HG03045 (cell line): Measurements from ENCODE around the gene ROCK2.

ENCODE experiments used
- ATAC-seq: cut with Tn5 transposase; IDR thresholded peaks from one replicate; pipeline ENCODE4 v1.9.1; 2021; ENCODE audit warnings: mild to moderate bottlenecking, moderate library complexity; ENCODE audit not compliant: unreplicated experiment

Gene ROCK2

GRCh38 chr2:11344342-11344955, at the start of gene ROCK2:
Gene ROCK2, minus strand, starts transcription at chr2:11344636. Its CDS starts 500 bp downstream, at chr2:11344136.
- peak; percentile 66 for ATAC-seq

GRCh38 chr2:11393711-11394236, 49.3 kb upstream of the ROCK2 start:
- ATAC-seq, result no peak

- no peak for ATAC-seq
These were observed 47.5 kb upstream of the ROCK2 start for GRCh38 chr2:11391942-11392266.

GRCh38 chr2:11390399-11390658, 45.9 kb upstream of the ROCK2 start:
- no peak for ATAC-seq

- ATAC-seq, result no peak
These were observed 45.3 kb upstream of the ROCK2 start for GRCh38 chr2:11389551-11390398.

- no peak for ATAC-seq
These were observed 44.6 kb upstream of the ROCK2 start for GRCh38 chr2:11389052-11389420.

- no peak for ATAC-seq
These were observed 44.0 kb upstream of the ROCK2 start for GRCh38 chr2:11388262-11389051.

- ATAC-seq, result no peak
These were observed 43.4 kb upstream of the ROCK2 start for GRCh38 chr2:11387843-11388242.

GRCh38 chr2:11387100-11387390, 42.6 kb upstream of the ROCK2 start:
- ATAC-seq, result no peak

GRCh38 chr2:11385847-11386246, 41.4 kb upstream of the ROCK2 start:
- no peak for ATAC-seq

- no peak for ATAC-seq
These were observed 40.8 kb upstream of the ROCK2 start for GRCh38 chr2:11385216-11385615.

GRCh38 chr2:11379558-11379957, 35.1 kb upstream of the ROCK2 start:
- no peak for ATAC-seq

- ATAC-seq, result peak; percentile 82
These were observed 33.6 kb upstream of the ROCK2 start for GRCh38 chr2:11377928-11378545.

- ATAC-seq, result no peak
These were observed 31.6 kb upstream of the ROCK2 start for GRCh38 chr2:11376071-11376470.

GRCh38 chr2:11375689-11376027, 31.2 kb upstream of the ROCK2 start:
- ATAC-seq, result no peak

GRCh38 chr2:11375025-11375688, 30.7 kb upstream of the ROCK2 start:
- no peak for ATAC-seq

- ATAC-seq, result no peak
These were observed 28.7 kb upstream of the ROCK2 start for GRCh38 chr2:11373096-11373495.

GRCh38 chr2:11371092-11371937, 26.9 kb upstream of the ROCK2 start:
- ATAC-seq, result no peak

- ATAC-seq, result no peak
These were observed 26.1 kb upstream of the ROCK2 start for GRCh38 chr2:11370377-11371091.
